ENCODE measurements around the gene SYTL2. TPM values are rescaled to one million over a fixed set of nuclear protein-coding genes. Genes with fewer than 3 reads are reported as not detected.

The SYTL2 gene
- total RNA-seq, 3 donors from 2014 or later: 2.7 to 5.8 (median 2.7) TPM

GRCh38 chr11:85752201-85752889, 58.6 kb downstream of the SYTL2 start:
- Mint-ChIP-seq H3K9me3 (no peaks in the 10 kb centered on the region), H3K36me3 (ENCODE audit: insufficient read depth) (peaks cover 11% of the 10 kb centered on the region)

GRCh38 chr11:85751724-85752123, 59.2 kb downstream of the SYTL2 start:
- ATAC-seq: no peak

More at GRCh38 chr11:85752201-85752889, 58.6 kb downstream of the SYTL2 start:
- H3K4me3 Mint-ChIP-seq: peak overlapping the region; percentile 45
- H3K4me1 Mint-ChIP-seq (ENCODE audit: low read depth): peaks cover 88% of the 10 kb centered on the region
- peak in 1 of 2 donors; percentile 11 for ATAC-seq
- peak; percentile 17 for DNase-seq
- H3K27me3 Mint-ChIP-seq (ENCODE audit: low read depth): no peaks in the 10 kb centered on the region

GRCh38 chr11:85750646-85751045, 60.3 kb downstream of the SYTL2 start:
- DNase-seq (no peak), ATAC-seq (peak in 1 of 2 donors; percentile 18)
- Mint-ChIP-seq H3K9me3 (no peaks in the 10 kb centered on the region), H3K27me3 (ENCODE audit: low read depth) (no peaks in the 10 kb centered on the region), H3K4me1 (ENCODE audit: low read depth) (peaks cover 89% of the 10 kb centered on the region), H3K4me3 (peak overlapping the region; percentile 19), H3K36me3 (ENCODE audit: insufficient read depth) (peaks cover 11% of the 10 kb centered on the region)

More at GRCh38 chr11:85751724-85752123, 59.2 kb downstream of the SYTL2 start:
- Mint-ChIP-seq H3K27me3 (ENCODE audit: low read depth) (no peaks in the 10 kb centered on the region), H3K36me3 (ENCODE audit: insufficient read depth) (peaks cover 11% of the 10 kb centered on the region), H3K4me3 (peak overlapping the region; percentile 45), H3K9me3 (no peaks in the 10 kb centered on the region), H3K4me1 (ENCODE audit: low read depth) (peaks cover 89% of the 10 kb centered on the region)
- no peak for DNase-seq

GRCh38 chr11:85749884-85750283, 61.1 kb downstream of the SYTL2 start:
- DNase-seq: no peak
- no peak for ATAC-seq
- H3K36me3 Mint-ChIP-seq (ENCODE audit: insufficient read depth): peaks cover 11% of the 10 kb centered on the region
- no peaks in the 10 kb centered on the region for H3K9me3 Mint-ChIP-seq
- peaks cover 87% of the 10 kb centered on the region for H3K4me1 Mint-ChIP-seq (ENCODE audit: low read depth)
- H3K27me3 Mint-ChIP-seq (ENCODE audit: low read depth): no peaks in the 10 kb centered on the region
- peak overlapping the region; percentile 19 for H3K4me3 Mint-ChIP-seq

GRCh38 chr11:85749287-85749834, 61.6 kb downstream of the SYTL2 start:
- H3K27me3 Mint-ChIP-seq (ENCODE audit: low read depth): no peaks in the 10 kb centered on the region
- H3K4me3 Mint-ChIP-seq: no peak overlapping the region
- H3K36me3 Mint-ChIP-seq (ENCODE audit: insufficient read depth): peaks cover 11% of the 10 kb centered on the region
- DNase-seq (no peak), ATAC-seq (no peak)
- H3K4me1 Mint-ChIP-seq (ENCODE audit: low read depth): peaks cover 82% of the 10 kb centered on the region
- H3K9me3 Mint-ChIP-seq: no peaks in the 10 kb centered on the region

GRCh38 chr11:85748455-85748891, 62.5 kb downstream of the SYTL2 start:
- Mint-ChIP-seq H3K27me3 (ENCODE audit: low read depth) (no peaks in the 10 kb centered on the region), H3K9me3 (no peaks in the 10 kb centered on the region), H3K36me3 (ENCODE audit: insufficient read depth) (peaks cover 11% of the 10 kb centered on the region), H3K4me1 (ENCODE audit: low read depth) (peaks cover 76% of the 10 kb centered on the region), H3K4me3 (no peak overlapping the region)
- ATAC-seq (no peak), DNase-seq (no peak)

- ATAC-seq (no peak), DNase-seq (no peak)
- Mint-ChIP-seq H3K4me1 (ENCODE audit: low read depth) (peaks cover 66% of the 10 kb centered on the region), H3K36me3 (ENCODE audit: insufficient read depth) (peaks cover 7% of the 10 kb centered on the region), H3K4me3 (no peak overlapping the region), H3K27me3 (ENCODE audit: low read depth) (no peaks in the 10 kb centered on the region), H3K9me3 (no peaks in the 10 kb centered on the region)
These were observed 64.3 kb downstream of the SYTL2 start for GRCh38 chr11:85746670-85747069.

- H3K4me1 Mint-ChIP-seq (ENCODE audit: low read depth): peaks cover 62% of the 10 kb centered on the region
- no peaks in the 10 kb centered on the region for H3K27me3 Mint-ChIP-seq (ENCODE audit: low read depth)
- DNase-seq (no peak), ATAC-seq (no peak)
- no peaks in the 10 kb centered on the region for H3K9me3 Mint-ChIP-seq
- H3K4me3 Mint-ChIP-seq: no peak overlapping the region
- peaks cover 7% of the 10 kb centered on the region for H3K36me3 Mint-ChIP-seq (ENCODE audit: insufficient read depth)
These were observed 65.3 kb downstream of the SYTL2 start for GRCh38 chr11:85745626-85746025.

GRCh38 chr11:85742873-85743275, 68.1 kb downstream of the SYTL2 start:
- Mint-ChIP-seq H3K4me3 (no peak overlapping the region), H3K27me3 (ENCODE audit: low read depth) (no peaks in the 10 kb centered on the region), H3K36me3 (ENCODE audit: insufficient read depth) (peaks cover 5% of the 10 kb centered on the region), H3K9me3 (no peaks in the 10 kb centered on the region), H3K4me1 (ENCODE audit: low read depth) (peaks cover 57% of the 10 kb centered on the region)
- DNase-seq (no peak), ATAC-seq (peak; percentile 42 to 51)

- H3K9me3 Mint-ChIP-seq: no peaks in the 10 kb centered on the region
- H3K4me1 Mint-ChIP-seq (ENCODE audit: low read depth): peaks cover 58% of the 10 kb centered on the region
- no peaks in the 10 kb centered on the region for H3K27me3 Mint-ChIP-seq (ENCODE audit: low read depth)
- peaks cover 3% of the 10 kb centered on the region for H3K36me3 Mint-ChIP-seq (ENCODE audit: insufficient read depth)
- DNase-seq: no peak
- ATAC-seq: no peak
- H3K4me3 Mint-ChIP-seq: no peak overlapping the region
These were observed 68.6 kb downstream of the SYTL2 start for GRCh38 chr11:85742348-85742747.

GRCh38 chr11:85740481-85741400, 70.2 kb downstream of the SYTL2 start:
- H3K4me1 Mint-ChIP-seq (ENCODE audit: low read depth): peaks cover 50% of the 10 kb centered on the region
- peaks cover 3% of the 10 kb centered on the region for H3K36me3 Mint-ChIP-seq (ENCODE audit: insufficient read depth)
- no peak for ATAC-seq
- no peaks in the 10 kb centered on the region for H3K9me3 Mint-ChIP-seq
- DNase-seq: no peak
- H3K27me3 Mint-ChIP-seq (ENCODE audit: low read depth): no peaks in the 10 kb centered on the region
- no peak overlapping the region for H3K4me3 Mint-ChIP-seq

GRCh38 chr11:85737738-85738137, 73.2 kb downstream of the SYTL2 start:
- H3K36me3 Mint-ChIP-seq (ENCODE audit: insufficient read depth): peaks cover 13% of the 10 kb centered on the region
- peaks cover 36% of the 10 kb centered on the region for H3K4me1 Mint-ChIP-seq (ENCODE audit: low read depth)
- no peaks in the 10 kb centered on the region for H3K27me3 Mint-ChIP-seq (ENCODE audit: low read depth)
- ATAC-seq: no peak
- no peak overlapping the region for H3K4me3 Mint-ChIP-seq
- no peak for DNase-seq
- H3K9me3 Mint-ChIP-seq: no peaks in the 10 kb centered on the region

- ATAC-seq: no peak
- no peaks in the 10 kb centered on the region for H3K27me3 Mint-ChIP-seq (ENCODE audit: low read depth)
- no peak overlapping the region for H3K4me3 Mint-ChIP-seq
- peaks cover 15% of the 10 kb centered on the region for H3K36me3 Mint-ChIP-seq (ENCODE audit: insufficient read depth)
- no peak for DNase-seq
- H3K4me1 Mint-ChIP-seq (ENCODE audit: low read depth): peaks cover 31% of the 10 kb centered on the region
- no peaks in the 10 kb centered on the region for H3K9me3 Mint-ChIP-seq
These were observed 75.0 kb downstream of the SYTL2 start for GRCh38 chr11:85735876-85736460.

GRCh38 chr11:85732965-85733364, 78.0 kb downstream of the SYTL2 start:
- DNase-seq: no peak
- H3K4me3 Mint-ChIP-seq: no peak overlapping the region
- no peak for ATAC-seq
- H3K4me1 Mint-ChIP-seq (ENCODE audit: low read depth): peaks cover 15% of the 10 kb centered on the region
- H3K36me3 Mint-ChIP-seq (ENCODE audit: insufficient read depth): peaks cover 12% of the 10 kb centered on the region
- H3K27me3 Mint-ChIP-seq (ENCODE audit: low read depth): no peaks in the 10 kb centered on the region
- no peaks in the 10 kb centered on the region for H3K9me3 Mint-ChIP-seq
